AG20443 (cell line): ENCODE measurements around the gene H3-3A.

Experiments used
- DNase-seq: peaks from one replicate; pipeline ENCODE4 v3.0.0; 2012; ENCODE audit warnings: low spot score, mixed read lengths

Gene H3-3A

GRCh38 chr1:226054519-226055327 lies 7.8 kb upstream of the H3-3A start:
- DNase-seq = no peak

DNA sequence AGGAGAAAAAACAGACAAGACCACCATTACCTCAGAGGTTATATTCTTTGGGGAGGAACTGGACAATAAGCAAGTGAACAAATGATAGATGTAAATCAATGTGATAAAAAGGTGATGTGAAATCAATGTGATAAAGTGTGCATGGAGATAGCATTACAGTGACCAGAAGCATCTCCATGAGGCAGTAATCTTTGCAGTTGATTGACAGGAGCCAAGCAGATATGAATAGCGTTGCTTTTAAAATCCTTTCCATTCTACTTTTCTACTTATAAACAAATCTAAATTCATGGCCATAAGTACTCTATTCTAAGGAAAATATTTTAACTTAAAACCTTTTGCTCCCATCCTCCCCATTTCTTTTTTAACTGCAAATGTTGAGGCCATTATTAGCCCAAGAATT lies 2.8 kb upstream of the H3-3A start:
- no peak for DNase-seq

GRCh38 chr1:226060427-226060826 lies 2.1 kb upstream of the H3-3A start:
- no peak for DNase-seq

DNA sequence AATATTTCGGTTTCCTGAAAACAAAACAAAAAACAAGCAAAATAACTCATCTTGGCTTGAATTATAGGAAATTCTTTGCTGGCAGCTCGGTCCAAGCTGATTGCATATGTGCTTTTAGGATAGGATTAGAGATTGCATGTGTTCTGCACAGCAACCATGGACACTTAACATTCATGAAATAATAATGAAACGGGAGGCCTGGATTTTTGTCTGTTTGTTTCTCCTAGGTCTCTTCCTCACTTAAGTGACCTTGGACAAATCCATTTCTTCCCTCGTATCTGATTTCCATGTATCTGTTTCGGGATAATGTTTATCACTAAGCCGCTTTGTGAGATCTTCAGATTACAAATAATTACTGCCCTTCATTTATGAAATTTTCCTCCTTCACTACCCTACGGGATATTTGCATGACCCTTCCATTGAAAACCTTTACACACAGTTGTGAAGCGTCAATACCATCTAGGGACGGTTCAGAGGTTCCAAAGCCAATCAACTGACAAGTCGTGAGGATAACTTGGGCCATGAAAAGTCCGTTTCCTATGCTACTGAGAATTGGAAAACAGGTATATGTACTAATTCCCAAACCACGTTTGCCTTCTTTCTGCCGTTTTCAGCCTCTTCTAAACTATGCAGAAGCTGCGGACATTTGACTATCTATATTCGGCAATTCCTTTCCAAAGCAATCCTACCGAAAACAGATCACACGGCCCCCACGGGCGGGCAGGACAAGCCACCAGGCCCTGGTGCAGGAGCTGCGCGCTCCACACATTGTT lies 1.3 kb upstream of the H3-3A start:
- no peak for DNase-seq

DNA sequence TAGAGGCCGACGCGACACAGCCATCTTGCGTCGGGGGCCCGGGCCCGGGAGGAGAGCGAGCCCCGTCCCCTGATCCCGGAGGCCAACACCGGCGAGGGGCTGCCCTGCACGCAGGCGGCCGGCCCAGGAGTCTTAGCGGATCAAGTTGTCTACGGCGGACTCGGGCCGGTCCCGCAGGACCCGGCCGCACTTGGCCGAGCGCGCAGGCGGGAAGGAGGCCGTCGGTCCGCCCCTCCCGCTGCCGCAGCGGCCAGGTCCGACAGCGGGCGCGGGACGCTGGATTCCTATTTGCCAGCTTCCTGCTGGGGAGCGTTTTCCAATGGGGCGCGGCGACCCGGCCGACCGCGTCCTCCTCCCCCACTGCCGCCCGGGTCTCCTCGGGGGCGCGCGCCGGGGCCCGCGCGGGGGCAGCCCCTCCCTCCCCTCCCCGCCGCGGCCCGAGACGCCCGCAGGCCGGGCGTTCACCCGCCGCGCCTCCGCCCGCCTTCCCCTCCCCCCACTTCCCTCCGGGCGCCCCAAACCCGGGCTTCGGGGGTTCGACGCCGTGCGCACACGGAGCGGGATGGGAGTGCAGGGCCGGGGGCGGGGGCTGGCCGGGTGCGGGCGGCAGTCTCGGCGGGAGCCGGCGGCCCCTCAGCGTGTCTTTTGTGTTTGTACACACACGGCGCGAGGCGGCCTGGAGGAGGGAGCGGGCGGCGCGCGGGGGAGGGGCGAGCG lies 517 bp upstream of the H3-3A start:
- peak; percentile 87 for DNase-seq

- peak; percentile 24 for DNase-seq
These were observed 884 bp downstream of the H3-3A start for GRCh38 chr1:226063224-226063976.

DNA sequence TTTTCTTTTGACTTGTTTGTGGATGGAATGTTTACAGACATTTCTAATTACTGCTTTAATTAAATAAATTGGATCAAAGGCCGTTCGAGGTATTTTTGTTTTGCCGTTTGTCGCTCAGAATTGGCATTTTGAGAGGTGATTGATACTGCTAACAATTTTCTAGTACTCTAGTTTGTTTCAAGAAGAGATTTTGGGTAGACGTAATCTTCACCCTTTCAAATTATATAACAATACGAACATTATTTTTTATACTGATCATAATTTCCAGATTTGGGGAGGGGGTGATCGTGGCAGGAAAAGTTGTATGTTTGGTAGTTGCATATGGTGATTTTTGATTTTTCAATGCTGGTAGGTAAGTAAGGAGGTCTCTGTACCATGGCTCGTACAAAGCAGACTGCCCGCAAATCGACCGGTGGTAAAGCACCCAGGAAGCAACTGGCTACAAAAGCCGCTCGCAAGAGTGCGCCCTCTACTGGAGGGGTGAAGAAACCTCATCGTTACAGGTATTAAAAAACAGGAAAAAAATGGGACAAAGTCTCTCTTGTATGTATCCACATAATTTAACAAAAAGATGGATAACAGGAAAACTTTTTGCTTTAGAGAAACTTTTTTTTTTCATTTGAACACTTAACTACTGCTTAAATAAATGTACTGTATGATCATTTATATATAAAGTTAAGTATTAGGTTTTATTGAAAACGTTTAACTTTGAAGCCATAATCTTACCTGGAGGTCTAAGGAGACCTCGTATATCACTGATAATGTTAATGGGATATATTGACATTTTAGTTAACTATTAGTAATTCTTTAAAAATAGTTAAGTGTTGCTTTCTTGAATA lies 1.7 kb downstream of the H3-3A start:
- DNase-seq = no peak

GRCh38 chr1:226064816-226065248 lies 2.3 kb downstream of the H3-3A start:
- peak; percentile 52 for DNase-seq

- no peak for DNase-seq
These were observed 4.0 kb downstream of the H3-3A start for GRCh38 chr1:226066415-226067078.

- DNase-seq = no peak
These were observed 7.4 kb downstream of the H3-3A start for GRCh38 chr1:226069811-226070489.

GRCh38 chr1:226072347-226072746 lies 9.8 kb downstream of the H3-3A start:
- DNase-seq = no peak

GRCh38 chr1:226073184-226073950 lies 10.9 kb downstream of the H3-3A start:
- no peak for DNase-seq

GRCh38 chr1:226074046-226074445 lies 11.5 kb downstream of the H3-3A start:
- no peak for DNase-seq

DNA sequence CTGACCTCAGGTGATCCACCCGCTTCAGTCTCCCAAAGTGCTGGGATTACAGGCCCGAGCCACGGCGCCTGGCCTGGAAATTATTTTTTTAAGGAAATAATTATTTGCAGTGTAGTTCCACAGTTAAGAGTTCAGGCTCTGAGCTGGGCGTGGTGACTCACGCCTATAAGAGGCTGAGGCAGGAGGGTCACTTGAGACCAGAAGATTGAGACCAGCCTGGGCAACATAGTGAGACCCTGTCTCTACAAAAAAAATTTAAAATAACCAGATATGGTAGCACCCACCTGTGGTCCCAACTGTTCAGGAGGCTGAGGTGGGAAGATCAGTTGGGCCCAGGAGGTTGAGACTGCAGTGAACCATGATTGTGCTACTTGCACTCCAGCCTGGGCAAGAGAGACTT lies 13.9 kb downstream of the H3-3A start:
- DNase-seq = no peak

GRCh38 chr1:226078374-226078773 lies 15.9 kb downstream of the H3-3A start:
- no peak for DNase-seq

DNA sequence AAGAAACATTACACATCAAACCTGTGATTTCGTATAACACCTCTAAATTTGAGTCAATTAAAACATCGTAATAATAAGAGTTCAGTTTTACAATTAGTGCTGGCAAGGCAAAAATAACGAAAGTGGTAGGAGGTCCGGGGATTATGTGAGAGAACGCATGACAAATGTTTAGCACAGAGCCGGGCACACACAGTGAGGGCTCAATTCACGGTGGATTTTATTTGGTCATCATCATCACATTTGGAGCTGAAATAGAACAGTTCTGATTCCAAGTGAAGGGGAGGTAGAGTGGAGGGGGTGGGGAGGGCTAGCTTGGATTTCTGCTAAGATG lies 20.0 kb downstream of the H3-3A start:
- no peak for DNase-seq

DNA sequence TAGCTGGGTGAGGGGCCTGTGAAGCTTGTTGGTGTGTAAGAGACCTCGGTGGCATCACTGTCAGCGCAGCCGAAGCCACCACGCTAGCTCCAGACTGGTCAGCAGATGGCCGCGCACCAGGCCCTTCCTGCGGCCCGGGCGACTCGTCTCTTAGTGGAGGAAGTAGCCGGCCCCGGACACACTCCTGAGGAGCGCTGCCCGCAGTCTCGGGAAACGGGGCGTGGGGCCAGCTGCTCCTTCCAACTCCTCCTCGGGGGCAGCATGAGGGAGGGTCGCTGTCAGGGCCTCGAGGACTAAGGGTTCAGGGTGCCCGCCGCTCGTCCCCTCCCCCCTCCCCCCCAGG lies 20.4 kb downstream of the H3-3A start:
- DNase-seq = peak; percentile 79

DNA sequence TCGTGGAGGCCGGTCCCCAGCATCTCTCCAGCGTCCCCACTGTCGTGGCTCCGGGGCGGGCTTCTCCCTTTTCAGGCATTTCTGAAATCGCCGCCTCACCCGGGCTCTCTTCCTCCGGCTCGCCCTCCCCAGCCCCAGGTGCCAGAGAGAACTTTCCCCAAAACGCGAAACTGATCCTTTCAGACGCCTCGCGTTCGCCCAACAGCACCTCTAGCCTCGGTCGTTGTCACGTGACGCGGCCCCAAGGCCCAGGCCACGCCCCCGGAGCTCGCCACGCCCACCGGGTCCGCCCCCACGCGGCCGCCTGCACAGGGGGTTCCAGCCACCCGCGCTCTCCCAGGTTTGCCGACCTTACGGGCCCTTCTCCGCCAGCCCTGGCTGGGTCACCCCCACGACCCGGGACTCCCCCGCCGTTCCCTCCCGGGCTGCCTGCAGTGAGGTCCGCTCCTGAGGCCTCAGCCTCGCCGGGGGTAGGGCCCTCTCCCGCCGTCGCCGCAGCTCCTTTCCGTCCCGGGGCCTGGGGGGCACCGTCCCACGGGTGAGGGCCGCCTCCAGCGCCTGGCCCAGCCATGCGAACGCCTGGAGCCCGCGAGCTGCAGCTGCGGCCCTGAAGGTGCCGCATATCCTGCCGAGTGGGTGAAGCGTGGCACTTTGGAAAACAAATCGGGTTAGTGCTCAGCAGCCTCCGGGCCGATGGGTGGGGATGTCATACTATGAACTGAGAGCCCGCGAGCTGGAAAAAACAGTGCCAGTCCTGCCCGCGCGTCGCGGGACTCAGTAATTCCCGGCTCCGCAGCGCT lies 21.0 kb downstream of the H3-3A start:
- peak; percentile 97 for DNase-seq
